HG03095 (cell line): ENCODE data around the gene SPOP.

ENCODE experiments used
- ATAC-seq: cut with Tn5 transposase; IDR thresholded peaks from one replicate; pipeline ENCODE4 v1.9.1; 2021; ENCODE audit warnings: moderate library complexity; ENCODE audit not compliant: unreplicated experiment

The SPOP gene

DNA sequence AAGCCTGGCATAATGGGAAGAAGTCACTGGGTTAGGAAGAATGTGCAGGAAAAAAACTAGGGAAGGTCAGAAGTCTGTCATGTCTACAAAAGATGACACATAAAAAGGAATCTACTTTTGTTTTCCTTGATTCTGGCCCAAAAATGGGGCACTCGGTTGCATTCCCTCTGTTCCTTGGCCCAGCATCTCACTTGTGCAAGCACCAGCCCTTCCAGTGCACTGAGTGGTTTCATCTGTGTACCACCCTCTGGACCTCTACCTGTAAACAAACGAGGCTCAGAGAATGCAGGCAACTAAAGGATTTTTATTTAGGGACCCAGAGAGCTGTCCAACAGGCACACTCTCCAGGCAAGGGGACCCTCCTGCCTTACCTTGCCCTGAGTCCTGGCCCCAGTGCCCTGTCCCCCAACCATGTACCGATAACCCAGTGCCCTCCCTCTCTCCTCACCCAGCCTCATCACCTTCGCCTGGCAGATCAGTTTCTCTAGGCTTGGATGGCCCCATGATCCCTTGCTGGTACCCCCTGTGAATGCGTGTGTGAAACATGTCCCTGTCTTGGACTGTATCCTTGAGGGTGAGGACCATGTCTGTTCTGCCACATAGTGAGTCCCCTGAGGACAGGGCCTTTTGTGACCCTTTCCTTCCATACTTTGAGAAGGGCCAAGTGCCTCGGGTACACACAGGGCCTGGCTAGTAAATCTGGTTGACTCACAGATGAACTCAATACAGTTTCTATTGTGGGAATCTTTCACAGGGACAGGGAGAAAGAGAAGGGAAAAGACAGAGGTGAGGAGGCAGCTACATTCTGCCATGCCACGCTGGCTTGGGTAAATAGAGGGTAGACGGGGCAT, 88.9 kb downstream of the SPOP start:
- ATAC-seq, result no peak

DNA sequence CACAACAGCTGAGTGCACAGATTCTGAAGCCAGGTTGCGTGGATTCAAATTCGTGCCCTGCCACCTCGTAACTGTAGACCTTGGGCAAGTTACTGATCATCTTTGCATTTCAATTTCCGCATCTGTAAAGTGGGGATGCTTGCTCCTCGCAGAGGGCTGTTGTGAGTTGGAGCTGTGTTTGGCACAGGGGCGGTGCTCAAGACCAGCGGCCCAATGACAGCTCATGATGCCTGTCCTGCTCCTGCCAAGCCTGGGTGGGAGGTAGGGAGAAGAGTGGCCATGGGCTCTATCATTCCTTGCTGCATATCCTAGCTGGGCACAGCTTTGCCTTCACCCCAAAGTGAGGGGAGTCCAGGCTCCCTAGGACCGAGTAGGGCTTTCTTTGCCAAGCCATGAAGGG, 89.6 kb downstream of the SPOP start:
- no peak for ATAC-seq

DNA sequence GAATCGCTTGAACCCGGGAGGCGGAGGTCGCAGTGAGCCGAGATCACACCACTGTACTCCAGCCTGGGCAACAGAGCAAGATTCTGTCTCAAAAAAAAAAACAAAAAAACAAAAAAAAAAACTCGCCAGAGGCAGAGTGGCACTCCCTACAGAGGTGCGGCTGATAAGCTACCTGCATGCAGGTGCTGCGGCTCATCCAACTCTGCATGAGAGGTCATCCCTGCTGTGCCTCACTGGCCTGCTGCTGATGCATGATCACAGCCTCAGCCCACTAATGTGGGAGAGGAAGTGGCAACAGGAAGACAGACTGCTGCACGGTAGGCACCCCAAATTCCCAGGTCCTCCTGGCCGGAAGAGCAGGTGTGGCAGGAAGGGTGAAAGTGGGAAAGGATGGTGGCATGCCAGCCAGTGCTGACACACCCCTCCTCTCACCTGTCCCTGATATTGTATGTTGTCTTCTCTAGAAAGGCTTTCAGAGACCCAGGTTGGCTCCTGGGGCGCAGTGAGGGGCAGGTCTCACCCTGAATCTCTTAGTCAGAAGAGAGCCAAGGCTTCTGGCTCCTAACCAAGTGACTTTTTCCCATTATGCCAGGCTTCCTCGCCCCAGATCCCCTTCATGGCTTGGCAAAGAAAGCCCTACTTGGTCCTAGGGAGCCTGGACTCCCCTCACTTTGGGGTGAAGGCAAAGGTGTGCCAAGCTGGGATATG, 90.4 kb downstream of the SPOP start:
- ATAC-seq, result no peak

DNA sequence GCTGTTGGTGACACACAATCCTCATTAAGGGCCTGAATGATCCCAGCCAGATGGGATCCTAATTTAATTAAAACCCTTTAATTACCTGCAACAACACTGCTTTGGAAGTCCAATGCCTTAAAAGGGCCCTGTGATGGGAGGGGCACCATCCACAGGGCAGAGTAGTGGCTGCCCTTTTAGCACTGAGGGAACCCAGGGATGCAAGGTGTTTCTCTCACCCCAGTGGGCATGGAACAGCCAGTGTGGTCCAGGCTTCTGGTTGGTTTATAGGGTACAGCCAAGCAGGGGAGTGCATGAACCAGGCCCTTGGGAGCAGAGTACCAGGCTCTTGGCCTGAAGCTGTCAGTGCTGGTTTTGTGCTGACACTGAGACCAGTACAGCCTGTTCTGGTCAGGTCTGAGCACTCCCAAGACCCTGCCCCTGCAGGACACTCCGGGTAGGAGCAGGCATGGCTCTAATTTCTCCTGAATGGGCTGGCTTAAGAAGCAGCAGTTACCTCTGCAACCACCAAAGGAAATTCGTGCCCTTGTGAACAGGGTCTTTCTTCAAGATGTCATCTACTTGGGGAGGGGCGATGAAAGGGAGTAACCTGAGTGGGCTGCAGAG, 92.4 kb downstream of the SPOP start:
- no peak for ATAC-seq

DNA sequence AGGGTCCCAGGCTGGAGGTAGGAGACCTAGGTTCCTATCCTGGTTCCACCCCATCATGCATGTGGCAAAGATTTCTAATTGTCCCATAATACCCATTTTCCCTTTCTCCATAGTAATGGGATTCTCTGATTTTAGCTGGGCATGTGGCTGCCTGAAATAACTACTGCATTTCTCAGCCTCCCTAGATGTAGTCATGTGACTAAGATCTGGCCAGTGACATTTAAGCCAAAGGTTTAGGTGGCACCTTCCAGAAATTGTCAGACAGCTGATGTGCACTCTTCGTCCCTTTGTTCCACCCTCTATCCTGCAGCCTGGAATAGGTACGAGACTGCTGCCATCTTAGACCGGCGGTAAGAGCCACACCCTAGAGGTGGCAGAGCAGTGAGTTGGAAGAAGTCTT, 94.0 kb downstream of the SPOP start:
- no peak for ATAC-seq

DNA sequence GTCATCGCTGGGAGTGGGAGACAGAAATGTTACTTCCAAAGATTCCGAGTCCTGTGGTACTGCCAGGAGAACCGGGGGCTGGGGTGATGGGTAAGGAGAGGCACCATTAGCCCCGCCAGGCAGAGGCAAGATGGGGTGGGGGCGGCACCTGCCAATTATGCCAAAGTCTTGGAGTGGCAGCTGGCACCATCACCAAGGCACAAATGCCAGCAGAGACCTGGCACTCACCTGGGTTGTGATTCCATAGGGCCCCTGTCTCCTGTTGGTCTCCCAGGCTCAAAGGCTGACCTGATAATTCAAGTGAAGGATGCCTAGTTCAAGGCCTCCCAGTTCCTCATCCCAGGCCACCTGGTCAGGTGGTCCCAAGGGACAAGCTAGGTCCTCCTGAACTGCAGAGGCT, 94.7 kb downstream of the SPOP start:
- no peak for ATAC-seq

DNA sequence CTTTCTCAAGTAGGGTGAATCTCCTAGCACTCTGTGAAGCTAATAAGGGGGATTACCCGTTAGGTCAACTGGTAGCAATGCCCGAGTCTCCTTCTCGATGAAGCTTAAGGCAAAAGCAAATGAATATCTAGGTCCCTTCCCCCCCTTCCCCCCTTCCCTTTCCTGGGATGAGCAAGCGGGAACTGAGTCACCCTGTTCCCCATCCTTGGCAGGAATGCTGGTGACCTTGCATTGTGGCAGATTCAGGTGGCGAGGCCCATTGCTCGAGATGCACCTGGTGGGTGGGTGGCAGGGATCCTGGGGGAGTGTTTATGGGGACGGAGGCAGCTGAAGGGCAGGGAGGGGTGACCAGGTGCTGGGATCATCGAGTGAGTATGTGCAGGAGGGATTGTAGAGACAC, 95.1 kb downstream of the SPOP start:
- ATAC-seq, result no peak

DNA sequence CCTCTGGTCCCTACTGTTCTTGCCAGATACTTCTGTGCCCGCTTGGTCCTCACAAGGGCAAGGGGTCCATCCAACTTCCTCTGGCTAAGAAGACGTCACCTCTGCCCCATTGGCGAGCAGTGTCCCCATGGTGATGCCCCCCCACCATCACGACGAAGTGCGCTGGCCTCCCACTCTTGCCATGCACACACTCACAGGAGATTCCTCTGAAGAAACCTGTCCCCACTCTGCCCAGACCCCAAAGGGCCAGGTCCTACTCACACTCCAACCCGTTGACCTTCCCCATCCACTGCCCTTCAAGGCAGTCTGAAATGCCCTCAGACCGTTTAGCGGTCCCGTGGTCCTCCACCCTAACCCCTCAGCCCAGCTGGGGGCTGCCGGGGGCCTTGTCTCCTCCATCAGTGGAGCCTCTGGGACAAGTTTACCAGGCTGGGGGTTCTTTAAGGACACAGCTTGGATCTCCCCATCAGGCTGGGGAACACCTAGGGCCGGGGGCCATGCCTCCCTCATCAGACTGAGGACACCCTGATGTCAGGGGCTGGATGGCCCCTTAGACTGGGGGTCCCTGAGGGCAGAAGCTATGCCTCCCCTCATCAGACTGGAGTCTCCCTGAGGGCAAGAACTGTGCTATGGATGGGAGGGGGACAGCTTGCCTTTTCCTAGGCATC, 95.7 kb downstream of the SPOP start:
- ATAC-seq, result no peak

DNA sequence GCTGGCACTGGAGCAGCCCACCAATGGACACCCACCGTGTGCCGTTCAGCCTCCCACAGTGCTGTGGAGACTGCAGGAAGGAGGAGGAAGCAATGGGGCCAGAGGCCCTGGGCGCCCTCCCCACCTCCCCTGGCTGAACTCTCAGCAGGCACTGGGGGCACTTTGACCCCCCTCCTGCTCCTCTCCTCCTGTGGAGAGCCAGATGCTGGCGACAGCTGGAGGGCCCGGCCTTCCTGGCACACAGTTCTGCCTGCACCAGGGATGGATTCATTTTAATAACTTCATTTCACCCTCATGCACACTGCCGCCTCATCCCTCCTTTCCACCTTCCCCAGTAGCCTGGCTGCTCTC, 96.3 kb downstream of the SPOP start:
- no peak for ATAC-seq

DNA sequence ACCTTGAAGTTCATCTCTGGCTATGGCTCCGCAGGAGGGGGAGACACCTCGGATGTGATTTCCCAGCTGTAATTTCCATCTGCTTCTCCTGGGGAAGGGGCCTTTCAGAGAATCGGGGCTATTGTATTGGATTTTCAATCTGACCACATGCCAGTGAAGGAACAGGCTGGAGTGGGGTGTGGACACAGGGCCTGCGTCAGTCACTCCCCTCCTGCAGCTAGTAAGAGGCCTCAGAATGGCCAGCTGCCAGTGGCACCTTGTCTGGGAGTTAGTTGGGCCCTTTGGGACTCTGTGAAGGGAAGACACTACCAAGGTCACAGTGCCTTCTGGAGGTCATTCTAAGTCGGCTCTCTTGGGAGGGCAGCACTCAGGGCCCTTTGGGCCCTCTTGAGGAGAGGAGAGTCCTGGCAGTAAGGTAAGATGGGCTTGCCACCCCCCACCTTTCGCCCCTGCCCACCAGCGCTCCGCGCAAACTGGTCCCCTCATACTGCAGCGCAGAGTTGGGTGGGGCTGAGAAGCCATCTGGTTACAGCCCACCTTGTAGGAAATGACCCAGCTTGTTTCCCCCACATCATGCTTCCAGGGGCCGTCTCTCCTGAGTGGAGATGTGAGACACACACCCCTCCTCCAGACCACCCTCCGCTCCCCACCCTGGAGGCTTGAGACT, 96.8 kb downstream of the SPOP start:
- ATAC-seq, result no peak

DNA sequence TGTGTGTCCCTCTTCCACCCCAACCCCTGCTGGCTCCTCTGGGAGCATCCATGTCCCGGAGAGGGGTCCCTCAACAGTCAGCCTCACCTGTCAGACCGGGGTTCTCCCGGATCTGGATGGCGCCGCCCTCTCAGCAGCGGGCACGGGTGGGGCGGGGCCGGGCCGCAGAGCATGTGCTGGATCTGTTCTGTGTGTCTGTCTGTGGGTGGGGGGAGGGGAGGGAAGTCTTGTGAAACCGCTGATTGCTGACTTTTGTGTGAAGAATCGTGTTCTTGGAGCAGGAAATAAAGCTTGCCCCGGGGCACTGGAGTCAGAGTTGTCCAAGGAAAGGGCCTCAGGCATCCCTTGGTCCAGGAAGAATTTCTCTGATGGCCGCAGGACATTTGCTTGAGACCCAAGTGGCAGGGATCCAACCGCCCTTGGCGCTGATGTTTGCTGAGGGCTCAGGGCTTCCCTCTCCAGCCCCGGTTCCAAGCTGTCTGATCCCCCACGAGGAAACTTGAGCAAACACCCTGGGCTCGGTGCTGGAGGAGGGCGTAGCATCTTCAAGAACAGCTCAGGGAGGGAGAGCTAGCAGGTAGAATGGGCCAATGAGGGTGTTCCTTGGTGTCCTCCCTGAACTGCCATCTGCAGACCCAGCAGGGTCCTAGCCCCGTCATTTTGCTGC, 97.7 kb downstream of the SPOP start:
- ATAC-seq, result no peak

DNA sequence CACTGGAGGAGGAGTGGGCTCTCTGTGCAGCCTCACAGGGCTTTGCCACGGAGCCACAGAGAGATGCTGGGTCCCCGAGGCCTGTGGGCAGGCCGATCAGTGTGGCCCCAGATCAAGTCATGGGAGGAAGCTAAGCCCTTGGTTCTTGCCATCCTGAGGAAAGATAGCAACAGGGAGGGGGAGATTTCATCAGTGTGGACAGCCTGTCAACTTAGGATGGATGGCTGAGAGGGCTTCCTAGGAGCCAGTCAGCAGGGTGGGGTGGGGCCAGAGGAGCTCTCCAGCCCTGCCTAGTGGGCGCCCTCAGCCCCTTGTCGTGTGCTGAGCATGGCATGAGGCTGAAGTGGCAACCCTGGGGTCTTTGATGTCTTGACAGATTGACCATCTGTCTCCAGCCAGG, 98.4 kb downstream of the SPOP start:
- ATAC-seq, result no peak

DNA sequence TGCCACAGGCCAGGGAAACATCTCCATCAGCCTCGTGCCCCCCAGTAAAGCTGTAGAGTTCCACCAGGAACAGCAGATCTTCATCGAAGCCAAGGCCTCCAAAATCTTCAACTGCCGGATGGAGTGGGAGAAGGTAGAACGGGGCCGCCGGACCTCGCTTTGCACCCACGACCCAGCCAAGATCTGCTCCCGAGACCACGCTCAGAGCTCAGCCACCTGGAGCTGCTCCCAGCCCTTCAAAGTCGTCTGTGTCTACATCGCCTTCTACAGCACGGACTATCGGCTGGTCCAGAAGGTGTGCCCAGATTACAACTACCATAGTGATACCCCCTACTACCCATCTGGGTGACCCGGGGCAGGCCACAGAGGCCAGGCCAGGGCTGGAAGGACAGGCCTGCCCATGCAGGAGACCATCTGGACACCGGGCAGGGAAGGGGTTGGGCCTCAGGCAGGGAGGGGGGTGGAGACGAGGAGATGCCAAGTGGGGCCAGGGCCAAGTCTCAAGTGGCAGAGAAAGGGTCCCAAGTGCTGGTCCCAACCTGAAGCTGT, 98.9 kb downstream of the SPOP start:
- no peak for ATAC-seq

DNA sequence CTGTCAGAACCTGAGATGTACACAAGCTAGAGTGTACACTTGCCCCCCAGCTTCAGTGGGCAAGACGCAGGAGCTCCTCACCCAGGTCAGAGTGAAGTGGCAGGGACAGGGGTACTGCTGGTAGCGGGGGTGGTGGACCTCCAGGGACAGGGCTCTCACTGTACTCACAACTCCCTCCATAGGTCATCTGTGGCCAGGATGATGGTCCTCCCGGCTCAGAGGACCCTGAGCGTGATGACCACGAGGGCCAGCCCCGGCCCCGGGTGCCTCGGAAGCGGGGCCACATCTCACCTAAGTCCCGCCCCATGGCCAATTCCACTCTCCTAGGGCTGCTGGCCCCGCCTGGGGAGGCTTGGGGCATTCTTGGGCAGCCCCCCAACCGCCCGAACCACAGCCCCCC, 99.5 kb downstream of the SPOP start:
- no peak for ATAC-seq

DNA sequence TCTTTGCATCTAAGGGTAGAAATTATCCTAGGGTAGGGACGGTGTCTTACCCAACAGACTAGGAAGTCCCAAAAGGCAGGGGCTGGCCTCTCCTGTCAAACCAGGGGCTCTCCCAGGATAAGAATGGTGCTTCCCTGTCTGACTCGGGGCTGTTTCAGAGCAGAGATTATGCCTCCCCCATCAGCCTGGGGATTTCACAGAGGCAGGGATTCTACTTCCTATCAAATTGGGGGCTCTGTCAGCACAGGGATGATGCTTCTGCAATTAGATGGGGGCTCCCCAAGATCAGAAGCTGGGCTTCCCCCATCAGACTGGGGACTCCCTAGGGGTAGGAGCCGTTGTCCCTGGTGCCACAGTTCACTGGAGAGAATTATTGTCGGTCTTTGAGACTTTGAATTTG, 99.9 kb downstream of the SPOP start:
- no peak for ATAC-seq

DNA sequence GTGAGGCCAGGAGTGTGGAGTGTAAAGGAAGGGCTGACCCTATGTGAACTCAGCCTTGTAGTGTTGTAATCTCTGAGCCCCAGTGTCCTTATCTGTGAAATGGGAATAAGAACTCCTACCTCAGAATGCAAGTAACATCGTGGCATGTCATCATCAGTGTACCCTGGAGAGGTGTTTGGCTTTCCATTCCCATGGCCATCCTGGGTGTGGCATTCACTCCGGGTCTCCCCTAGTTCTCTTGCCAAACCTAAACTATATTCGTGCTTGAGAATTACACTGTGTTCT, 100.3 kb downstream of the SPOP start:
- ATAC-seq, result no peak

DNA sequence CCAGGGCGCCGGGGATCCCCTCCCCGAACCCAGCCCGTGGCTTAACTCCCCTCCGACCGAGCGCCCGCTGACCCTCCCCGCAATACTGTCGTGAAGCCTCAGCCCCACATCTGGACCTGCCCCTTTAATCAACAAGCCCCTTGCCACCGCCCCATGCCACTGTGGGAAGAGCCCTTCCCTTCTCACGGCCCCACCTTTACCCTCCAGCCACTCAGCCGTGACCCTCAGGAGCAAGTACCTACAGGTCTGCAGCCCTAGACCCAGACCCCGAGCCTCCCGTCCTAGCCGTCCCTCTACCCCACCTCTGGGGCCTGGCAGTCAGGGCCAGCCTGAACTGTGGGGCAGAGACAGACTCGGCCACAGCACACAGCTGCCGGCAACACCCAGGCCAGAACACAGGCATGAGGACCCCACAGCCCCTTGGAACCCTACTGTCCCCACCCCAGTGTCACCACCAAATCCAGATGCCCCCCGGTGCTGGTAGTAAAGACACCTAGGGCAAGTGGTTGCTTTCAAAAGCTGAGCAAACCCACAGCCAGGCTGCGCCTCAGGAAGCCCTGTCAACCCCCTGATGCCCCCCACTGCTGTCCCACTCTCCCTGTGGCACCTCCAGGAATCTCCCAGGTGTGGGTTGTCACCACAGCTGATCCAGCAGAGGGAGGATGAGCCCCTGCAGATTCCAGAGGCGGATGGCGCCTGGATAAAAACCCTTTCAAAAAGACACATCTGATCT, 100.8 kb downstream of the SPOP start:
- ATAC-seq, result no peak

DNA sequence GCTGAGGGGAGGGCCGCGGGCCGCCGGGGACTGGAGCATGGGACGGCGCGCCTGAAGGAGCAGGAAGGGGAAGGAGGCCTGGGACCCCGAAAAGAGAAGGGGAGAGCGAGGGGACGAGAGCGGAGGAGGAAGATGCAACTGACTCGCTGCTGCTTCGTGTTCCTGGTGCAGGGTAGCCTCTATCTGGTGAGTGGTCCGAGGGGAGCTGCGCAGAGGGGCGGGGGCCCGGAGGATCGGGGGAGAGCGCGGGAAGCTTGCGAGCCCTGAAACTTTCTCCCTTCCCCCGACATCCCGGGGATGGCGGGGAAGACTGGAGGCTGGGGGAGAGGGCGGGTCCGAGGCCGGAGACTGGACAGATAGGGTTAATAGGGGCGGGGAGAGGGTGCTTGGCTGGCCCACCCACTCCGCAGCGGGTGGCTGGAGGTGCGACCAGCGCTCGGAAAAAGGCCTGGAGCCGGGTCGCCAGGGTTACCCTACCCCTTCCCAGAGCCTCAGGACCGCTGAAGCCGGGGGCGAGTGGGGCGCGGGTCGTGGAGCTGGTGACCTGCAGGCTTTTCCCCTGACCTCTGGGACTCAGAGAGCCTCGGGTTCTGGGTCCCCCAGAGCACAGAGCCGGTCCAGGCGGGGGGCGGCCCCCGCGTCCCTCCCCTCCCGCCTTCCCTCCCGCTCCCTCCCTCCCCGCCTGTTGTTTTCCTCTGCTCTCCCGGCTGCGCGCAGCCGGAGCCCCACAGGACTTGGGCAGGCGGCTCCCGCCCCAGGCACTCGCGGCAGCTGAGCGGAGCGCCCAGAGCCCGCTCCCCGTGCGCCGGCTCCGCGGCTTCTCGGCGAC, 101.6 kb downstream of the SPOP start:
- ATAC-seq, result no peak

DNA sequence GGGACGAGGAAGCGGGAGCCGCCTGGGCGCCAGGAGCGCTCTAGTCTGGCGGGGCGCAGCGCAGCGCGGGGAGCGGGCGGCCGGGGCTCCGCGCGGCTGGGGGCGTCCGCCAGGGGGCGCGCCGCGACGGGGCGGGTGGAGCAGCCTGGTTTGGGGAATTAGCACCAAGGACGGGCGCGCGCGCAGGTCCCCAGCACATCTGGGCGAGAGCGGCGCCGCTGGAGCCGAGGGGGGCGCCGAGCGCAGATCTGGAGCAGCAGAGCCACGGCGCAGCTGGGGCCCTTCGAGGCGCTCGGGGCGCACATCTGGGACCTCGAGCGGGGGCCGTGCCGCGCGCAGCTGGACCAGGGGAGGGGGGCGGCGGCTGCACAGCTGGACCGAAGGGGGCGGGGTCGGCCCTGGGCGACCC, 102.2 kb downstream of the SPOP start, which contains the start of gene NXPH3:
TSS of gene NXPH3 (plus strand) at position 193 of the 409 bp plus-strand sequence. CDS start 349 bp downstream, outside the sequence.
- ATAC-seq, result no peak
